GM21576 (cell line): ENCODE data around the gene ZW10.
"Not testable (repeated sequence)": the region's sequence is repeated elsewhere in the genome, so short reads cannot be mapped to it uniquely, and the experiment has no call there.

Source experiments
- ATAC-seq: cut with Tn5 transposase; IDR thresholded peaks from one replicate; pipeline ENCODE4 v1.9.1; 2021; ENCODE audit warnings: mild to moderate bottlenecking, moderate library complexity; ENCODE audit not compliant: unreplicated experiment

Gene ZW10

GRCh38 chr11:113764527-113765219 is 8.8 kb downstream of the ZW10 start:
- no peak for ATAC-seq

DNA sequence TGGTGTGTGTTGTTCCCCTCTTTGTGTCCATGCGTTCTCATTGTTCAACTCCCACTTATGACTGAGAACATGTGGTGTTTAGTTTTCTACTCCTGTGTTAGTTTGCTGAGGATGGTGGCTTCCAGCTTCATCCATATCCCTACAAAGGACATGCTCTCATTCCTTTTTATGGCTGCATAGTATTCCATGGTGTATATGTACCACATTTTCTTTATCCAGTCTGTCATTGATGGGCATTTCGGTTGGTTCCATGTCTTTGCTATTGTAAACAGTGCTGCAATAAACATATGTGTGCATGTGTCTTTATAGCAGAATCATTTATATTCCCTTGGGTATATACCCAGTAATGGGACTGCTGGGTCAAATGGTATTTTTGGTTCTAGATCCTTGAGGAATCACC is 10.5 kb downstream of the ZW10 start:
- not testable (repeated sequence) for ATAC-seq

- no peak for ATAC-seq
Measured at GRCh38 chr11:113760241-113760640, 13.3 kb downstream of the ZW10 start.

GRCh38 chr11:113752932-113753331 is 20.6 kb downstream of the ZW10 start:
- no peak for ATAC-seq

DNA sequence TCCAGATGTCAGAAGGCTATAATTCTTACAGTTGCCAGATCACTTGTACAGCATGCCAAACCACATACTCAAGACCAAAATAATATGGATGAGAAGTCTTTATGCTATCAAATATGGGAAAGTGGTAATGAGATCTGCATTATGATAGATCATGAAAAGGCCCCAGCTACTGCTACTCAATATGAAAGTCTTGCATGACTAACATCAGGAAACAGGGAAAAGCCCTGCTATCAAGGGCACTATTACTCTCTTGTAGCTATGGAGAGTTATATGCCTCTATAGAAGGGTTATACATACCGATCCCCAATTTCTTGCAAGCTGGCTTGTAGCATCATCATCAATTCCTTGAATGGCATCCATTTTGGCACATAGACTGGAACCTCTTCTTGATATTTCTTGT is 37.2 kb downstream of the ZW10 start:
- ATAC-seq = no peak

GRCh38 chr11:113732092-113732491 is 41.4 kb downstream of the ZW10 start:
- ATAC-seq = no peak

GRCh38 chr11:113730887-113731726 is 42.4 kb downstream of the ZW10 start:
- no peak for ATAC-seq

GRCh38 chr11:113729456-113729855 is 44.0 kb downstream of the ZW10 start:
- no peak for ATAC-seq

DNA sequence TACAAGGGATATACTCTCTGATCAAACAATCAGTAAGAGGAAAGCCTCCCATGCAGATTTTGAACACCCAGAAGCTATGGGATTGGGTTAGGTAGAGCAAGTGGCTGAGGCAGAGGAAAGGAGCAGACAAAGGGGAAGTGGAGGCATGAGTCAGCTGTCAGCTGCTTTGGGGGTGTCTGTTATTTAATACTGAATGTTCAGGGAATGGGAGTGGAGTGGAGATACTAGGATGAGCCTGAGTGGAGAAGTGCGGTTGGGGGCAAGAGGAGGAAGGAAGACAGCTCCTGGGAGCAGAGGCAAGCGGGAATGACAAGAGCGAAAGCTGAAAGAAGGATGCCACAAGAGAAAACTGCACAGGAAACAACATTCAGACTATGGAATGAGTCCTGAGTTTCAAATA is 44.7 kb downstream of the ZW10 start:
- ATAC-seq = no peak

DNA sequence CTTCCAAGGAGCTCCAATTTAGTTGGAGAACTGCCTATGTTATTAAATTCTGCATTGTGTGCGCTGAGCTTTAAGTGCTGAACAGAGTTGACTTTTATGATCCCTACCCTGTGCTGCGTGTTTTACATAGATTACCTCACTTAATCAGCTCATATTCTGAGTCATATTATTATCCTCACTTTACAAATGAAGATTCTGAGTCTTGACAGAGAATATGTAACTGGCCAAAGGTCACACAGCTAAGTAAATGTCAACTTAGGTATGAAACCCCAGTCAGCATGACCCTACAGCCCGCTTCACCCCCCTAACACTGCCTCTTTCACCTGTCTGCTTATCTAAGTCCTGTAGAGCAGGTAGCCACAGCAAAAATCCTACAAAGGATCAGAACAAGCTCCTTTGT is 47.6 kb downstream of the ZW10 start:
- ATAC-seq = no peak

- ATAC-seq = no peak
Measured at GRCh38 chr11:113725407-113725806, 48.1 kb downstream of the ZW10 start.

DNA sequence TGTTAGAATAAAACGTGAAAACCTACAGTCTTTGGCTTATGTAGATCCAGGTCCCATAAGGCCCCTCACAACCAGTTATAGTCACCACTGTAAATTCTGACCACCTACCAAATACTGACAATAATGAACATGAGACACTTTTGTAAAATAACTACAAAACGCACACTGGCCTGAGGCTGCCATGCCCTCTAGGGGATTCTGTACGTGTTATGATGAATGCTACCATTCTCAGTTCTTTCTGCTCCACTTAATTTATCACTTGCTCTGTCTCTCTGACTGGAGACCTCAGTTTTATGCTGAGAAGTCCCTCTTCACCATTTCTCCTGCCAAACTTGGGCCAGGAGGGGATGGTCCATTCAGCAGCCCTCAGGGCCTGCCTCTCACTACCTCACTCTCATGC is 48.7 kb downstream of the ZW10 start:
- ATAC-seq = no peak

GRCh38 chr11:113723787-113724186 is 49.7 kb downstream of the ZW10 start:
- no peak for ATAC-seq

- ATAC-seq = no peak
Measured at GRCh38 chr11:113722934-113723333, 50.6 kb downstream of the ZW10 start.

GRCh38 chr11:113722221-113722620 is 51.3 kb downstream of the ZW10 start:
- no peak for ATAC-seq

DNA sequence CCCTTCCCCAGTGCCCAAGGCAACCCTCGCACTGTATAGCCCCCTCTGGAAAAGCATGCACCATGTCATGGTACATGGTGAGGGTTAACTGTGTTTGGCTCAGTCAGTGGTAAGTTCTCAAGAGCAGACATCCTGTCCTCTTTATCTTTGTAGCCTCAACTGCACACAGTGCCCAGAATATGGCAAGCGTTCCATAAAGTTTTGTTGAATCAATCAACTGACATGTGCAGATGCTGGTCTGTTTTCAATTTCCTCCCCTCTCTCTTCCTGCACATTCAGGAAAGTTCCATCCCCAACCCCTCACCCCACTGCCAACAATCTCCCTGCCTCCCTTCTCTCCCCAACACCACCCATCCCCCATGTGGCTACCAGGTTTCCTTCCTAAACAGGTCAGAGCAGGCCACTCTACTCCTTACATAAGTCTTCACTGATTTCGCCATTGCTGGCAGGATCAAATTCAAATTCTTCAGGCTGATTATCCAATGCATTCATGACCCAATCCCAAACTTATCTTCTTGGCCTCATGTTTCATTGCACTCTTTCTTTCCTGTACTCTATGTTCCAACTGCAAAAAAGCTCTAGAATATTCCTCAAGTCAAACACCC is 51.9 kb downstream of the ZW10 start:
- ATAC-seq = no peak

DNA sequence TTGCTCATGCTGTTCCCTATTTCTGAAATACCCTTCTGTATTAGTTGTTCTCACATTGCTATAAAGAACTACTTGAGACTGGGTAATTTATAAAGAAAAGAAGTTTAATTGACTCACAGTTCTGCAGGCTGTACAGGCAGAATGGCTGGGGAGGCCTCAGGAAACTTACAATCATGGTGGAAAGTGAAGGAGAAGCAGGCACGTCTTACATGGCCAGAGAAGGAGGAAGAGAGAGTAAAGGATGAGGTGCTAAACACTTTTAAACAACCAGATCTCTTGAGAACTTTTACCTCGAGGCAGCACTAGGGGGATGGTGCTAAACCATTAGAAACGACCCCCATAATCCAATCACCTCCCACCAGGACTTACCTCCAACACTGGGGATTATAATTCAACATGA is 53.0 kb downstream of the ZW10 start:
- not testable (repeated sequence) for ATAC-seq

GRCh38 chr11:113715882-113716625 is 57.4 kb downstream of the ZW10 start:
- ATAC-seq = no peak

GRCh38 chr11:113715273-113715672 is 58.2 kb downstream of the ZW10 start:
- ATAC-seq = no peak

GRCh38 chr11:113710989-113711388 is 62.5 kb downstream of the ZW10 start:
- no peak for ATAC-seq
